Adrenal gland (tissue), 5 donors: ENCODE data around the gene SDR42E2.
A peak's percentile ranks its signal among the peaks of the same experiment; 100 is the strongest.

Source experiments
- CTCF ChIP-seq, 6 experiments: fragments of 450-650 bp in 4 of 6; fragments of 200-600 bp in 2 of 6; sonication (generic) in 1 of 6; IDR thresholded peaks; 1 replicate in 5 of 6; 2 replicates in 1 of 6; pipeline versions ENCODE4 v1.5.1 to v1.8.0; 2016 to 2021; ENCODE audit warnings: antibody characterized with exemption in 6 of 6, mild to moderate bottlenecking in 2 of 6, moderate library complexity in 1 of 6
- POLR2A ChIP-seq, 2 donors: fragments of 450-650 bp; IDR thresholded peaks; one replicate each; pipeline ENCODE4 v1.6.1; 2017; ENCODE audit warnings: antibody characterized with exemption in 2 of 2, mild to moderate bottlenecking in 2 of 2, moderate library complexity in 1 of 2
- donor health status: DM: no; HTN: no; CAD: no.

GRCh38 chr16:22190081-22190775, 27.9 kb downstream of the SDR42E2 start:
- TF ChIP-seq POLR2A (IDR thresholded peaks at IDR 0.05) (peak; percentile 73 to 82), CTCF (IDR thresholded peaks at IDR 0.05) (peak in 1 of 6 experiments; percentile 6)
